ENCODE data around the gene PRKCQ.

- TF ChIP-seq GTF2F1 (IDR thresholded peaks at IDR 0.05; ENCODE audit: borderline replicate concordance, low read depth, low read length) (no peak), BRCA1 (IDR thresholded peaks at IDR 0.05; ENCODE audit: low read depth, low read length) (no peak), TBP (IDR thresholded peaks at IDR 0.05; ENCODE audit: low read depth, low read length) (no peak), EP300 (IDR thresholded peaks at IDR 0.05; ENCODE audit: borderline replicate concordance in 1 of 2, low read depth in 2 of 2, low read length in 2 of 2) (no peak)
Observed at GRCh38 chr10:6498771-6499170, 81.3 kb downstream of the PRKCQ start.
